Measurements from ENCODE around the gene ANKRD30BL.
"Not testable (repeated sequence)": the region's sequence is repeated elsewhere in the genome, so short reads cannot be mapped to it uniquely, and the experiment has no call there.

GRCh38 chr2:132161161-132162124 lies at the start of gene ANKRD30BL:
- TF ChIP-seq CTCF, POLR2A (IDR thresholded peaks at IDR 0.05): not testable (repeated sequence)

Data from Peyer's patch (tissue), 4 donors.